SK-N-MC (cell line): Measurements from ENCODE around the gene CTPS1.

Experiments
- EZH2 ChIP-seq: fragments of 200-600 bp; sonication (generic); IDR thresholded peaks from one replicate; pipeline ENCODE4 v1.6.1; 2017; ENCODE audit warnings: antibody characterized with exemption
- POLR2AphosphoS5 ChIP-seq: IDR thresholded peaks from 2 replicates; pipeline ENCODE4 v1.6.1; 2012; ENCODE audit warnings: mild to moderate bottlenecking, low read depth, low read length, borderline replicate concordance

- TF ChIP-seq EZH2, result no peak
- 0 out of 2 replicates have a peak, but pooled peaks have one; percentile 28 for TF ChIP-seq POLR2AphosphoS5
Observed at GRCh38 chr1:41003640-41004220, 24.2 kb downstream of the CTPS1 start.
